LHCN-M2 (cell line): ENCODE measurements around the gene UPP2. TPM values are rescaled to one million over a fixed set of nuclear protein-coding genes. Genes with fewer than 3 reads are reported as not detected.
A peak's percentile ranks its signal among the peaks of the same experiment; 100 is the strongest.

Experiments used
- DNase-seq: peaks from one replicate; pipeline ENCODE4 v3.0.0-alpha.2; 2012; ENCODE audit warnings: low read depth
- total RNA-seq: library from RNA; depleted of rRNA; stranded (reverse); fragments of >200 nt; gene quantifications from 2 replicates; pipeline ENCODE4 v1.2.3, GENCODE V29; 2014

The UPP2 gene
- total RNA-seq, 1 experiment from 2014 or later = not detected

DNA sequence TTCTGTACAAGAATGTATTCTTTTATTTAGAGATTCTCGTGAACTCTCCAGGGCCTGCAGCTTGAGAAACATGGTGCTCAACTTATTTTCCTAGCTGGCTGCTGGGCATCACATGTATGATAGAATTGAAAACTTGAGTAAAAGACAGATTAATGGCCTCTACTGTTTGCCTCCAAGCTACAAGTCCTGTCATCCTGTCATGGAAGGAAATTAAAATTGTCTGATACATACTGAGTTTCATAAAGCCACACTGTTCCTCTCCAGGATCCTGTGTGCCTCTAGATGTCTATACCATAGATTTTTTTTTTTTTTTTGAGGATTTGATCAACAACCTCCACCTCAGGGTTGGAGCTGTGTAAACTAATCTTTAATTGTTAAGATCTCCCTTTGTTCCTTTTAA is 38.5 kb downstream of the UPP2 start:
- no peak for DNase-seq

DNA sequence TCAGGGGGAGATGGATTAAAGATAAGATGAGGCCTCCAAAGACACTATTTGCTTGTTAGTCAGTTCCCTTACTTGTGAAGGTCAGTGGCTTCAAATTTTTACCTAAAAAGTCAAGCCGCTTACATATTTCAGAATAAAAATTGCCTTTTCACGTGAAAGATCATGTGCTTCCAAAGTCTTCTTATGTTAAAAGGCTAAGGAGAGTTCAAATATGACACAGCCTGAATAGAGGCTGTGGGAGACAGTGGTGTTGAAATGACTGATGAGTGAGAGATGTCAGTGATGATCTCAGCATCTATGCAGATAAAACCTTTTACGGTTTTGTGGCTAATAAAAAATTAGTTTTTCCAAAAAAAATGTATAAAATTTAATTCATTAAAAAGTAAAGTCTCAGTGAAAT is 40.5 kb downstream of the UPP2 start:
- DNase-seq = no peak

DNA sequence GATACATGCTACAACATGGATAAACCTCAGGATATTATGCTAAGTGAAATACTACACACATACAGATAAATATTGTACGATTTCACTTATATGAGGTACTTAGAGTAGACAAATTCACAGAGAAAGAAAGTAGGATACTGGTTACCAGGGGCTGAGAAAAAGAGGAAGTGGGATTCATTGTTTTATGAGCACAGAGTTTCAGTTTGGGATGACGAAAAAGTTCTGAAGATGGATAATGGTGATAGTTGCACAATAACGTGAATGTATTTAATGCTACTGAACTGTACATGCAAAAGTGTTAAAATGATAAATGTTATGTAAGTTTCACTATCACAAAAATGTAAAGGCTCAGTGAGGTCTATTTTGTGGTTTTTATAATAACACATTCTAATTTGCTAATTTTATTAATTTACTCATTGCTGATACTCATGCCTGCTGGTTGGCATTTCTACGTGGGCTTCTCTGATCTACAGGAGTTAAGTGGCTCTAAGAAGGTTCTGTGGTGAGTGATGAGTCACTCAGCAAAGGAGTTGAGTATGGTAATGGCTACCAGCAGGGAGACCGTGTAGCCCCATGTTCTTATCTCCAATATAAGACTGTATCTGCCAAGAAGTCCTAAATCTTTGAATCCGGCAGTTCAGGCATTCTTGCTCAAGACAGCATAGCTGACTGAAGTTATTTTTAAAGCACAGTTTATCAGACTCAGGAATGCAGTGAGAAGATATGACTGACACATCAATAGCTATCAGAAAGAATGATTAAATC is 41.1 kb downstream of the UPP2 start:
- DNase-seq = no peak

DNA sequence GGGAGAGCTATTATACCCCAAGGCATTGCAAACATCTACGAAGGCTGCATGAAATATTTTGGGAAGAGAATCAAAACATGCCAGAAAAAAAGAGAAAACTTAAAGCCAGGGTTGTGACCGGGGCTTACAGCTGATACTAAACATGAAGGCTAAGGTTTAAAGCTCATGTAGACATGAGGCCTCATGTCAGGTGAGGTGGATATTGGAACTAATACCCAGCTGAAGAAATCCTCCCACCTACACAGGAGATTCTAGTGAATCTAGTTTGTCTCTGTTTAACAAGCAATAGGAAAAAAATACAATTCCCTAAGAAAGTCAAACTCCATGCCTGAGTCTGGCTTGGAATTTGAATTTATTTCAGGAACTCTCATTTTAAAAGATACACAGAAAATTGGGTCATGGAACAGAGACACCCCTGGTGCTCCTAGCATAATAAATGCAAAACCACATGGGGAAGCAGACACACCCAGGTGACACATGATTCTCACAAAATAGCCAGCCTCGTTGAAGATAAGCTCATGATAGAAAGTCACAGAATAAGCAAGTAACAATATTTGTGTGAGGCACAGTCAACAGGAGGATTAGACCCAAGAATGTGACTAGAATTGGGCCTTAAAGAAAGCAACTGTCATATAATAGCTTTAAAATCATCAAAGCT is 42.2 kb downstream of the UPP2 start:
- no peak for DNase-seq

- DNase-seq = no peak
These were observed 43.4 kb downstream of the UPP2 start for GRCh38 chr2:158144914-158145625.

DNA sequence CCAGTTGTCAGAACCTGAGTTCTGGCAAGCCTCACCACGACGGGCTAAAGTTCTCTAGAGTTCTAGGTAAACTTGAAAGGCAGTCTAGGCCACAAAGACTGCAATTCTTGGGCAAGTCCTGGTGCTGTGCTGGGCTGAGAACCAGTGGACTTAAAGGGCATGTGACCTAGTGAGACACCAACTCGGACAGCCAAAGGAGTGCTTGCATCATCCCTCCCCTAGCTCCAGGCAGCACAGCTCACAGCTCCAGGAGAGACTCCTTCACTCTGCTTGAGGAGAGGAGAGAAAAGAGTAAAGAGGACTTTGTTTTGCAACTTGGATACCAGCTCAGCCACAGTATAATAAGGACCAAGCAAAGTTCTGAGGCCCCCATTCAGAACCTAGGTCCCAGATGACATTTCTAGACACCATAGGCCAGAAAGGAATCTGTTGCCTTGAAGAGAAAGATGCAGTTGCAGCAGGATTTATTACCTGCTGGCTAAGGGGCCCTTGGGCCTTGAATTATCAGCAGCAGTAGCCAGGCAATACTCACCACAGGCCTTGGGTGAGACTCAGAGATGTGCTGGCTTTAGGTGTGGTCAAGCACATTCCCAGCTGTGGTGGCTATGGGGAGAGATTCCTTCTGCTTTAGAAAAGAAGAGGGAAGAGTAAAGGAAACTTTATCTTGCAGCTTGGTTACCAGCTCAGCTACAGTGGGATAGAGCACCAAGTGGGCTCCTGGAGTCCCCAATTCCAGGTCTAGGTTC is 51.8 kb downstream of the UPP2 start:
- DNase-seq = peak; percentile 2

GRCh38 chr2:158154596-158154995 is 52.9 kb downstream of the UPP2 start:
- no peak for DNase-seq

GRCh38 chr2:158172719-158173118 is 71.0 kb downstream of the UPP2 start:
- no peak for DNase-seq

- DNase-seq = no peak
These were observed 72.8 kb downstream of the UPP2 start for GRCh38 chr2:158174495-158174894.

DNA sequence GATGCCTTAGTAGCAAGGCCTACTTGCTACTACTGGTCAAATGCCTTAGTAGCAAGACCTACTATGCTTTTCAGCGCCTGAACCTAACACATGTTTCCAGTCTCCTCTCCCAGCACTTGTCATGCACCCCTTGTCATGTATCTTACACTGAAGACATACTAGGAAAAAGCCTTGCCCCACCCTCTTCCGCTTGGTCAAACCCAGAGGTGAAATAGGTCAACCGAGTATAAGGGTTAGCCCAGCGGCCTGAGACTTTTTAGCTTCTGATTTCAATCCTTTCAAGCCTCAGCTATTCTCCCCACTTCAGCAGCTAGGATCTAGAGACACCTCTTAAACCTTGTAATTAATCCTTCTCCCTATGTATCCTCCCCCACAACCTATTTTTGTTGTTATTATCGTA is 73.3 kb downstream of the UPP2 start:
- DNase-seq = no peak

DNA sequence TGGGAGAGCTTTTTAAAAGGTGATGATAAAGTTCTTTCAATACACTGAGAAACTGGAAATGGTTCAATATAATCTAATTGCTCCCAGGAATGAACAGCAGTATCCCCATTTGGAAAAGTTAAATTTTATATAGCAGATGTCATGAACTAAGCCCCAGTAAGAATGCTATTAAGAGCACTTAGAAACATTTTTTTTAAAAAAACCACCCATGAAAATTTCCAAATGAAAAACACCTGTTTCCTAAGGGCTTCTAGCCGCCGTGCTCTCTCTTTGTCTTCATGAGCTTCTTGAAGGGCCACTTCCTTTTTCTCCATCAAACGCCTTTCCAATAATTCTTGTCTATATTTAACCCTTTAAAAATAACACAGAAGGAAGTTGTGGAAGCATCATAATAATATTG is 77.0 kb downstream of the UPP2 start:
- no peak for DNase-seq

- DNase-seq = peak; percentile 30
These were observed 78.0 kb downstream of the UPP2 start for GRCh38 chr2:158179660-158180059.

- no peak for DNase-seq
These were observed 79.5 kb downstream of the UPP2 start for GRCh38 chr2:158181171-158181570.

- DNase-seq = no peak
These were observed 81.1 kb downstream of the UPP2 start for GRCh38 chr2:158182676-158183295.

GRCh38 chr2:158184001-158184400 is 82.3 kb downstream of the UPP2 start:
- DNase-seq = no peak

- DNase-seq = no peak
These were observed 83.1 kb downstream of the UPP2 start for GRCh38 chr2:158184556-158185343.
